Measurements from ENCODE around the gene E4F1.
A peak's percentile ranks its signal among the peaks of the same experiment; 100 is the strongest.

DNA sequence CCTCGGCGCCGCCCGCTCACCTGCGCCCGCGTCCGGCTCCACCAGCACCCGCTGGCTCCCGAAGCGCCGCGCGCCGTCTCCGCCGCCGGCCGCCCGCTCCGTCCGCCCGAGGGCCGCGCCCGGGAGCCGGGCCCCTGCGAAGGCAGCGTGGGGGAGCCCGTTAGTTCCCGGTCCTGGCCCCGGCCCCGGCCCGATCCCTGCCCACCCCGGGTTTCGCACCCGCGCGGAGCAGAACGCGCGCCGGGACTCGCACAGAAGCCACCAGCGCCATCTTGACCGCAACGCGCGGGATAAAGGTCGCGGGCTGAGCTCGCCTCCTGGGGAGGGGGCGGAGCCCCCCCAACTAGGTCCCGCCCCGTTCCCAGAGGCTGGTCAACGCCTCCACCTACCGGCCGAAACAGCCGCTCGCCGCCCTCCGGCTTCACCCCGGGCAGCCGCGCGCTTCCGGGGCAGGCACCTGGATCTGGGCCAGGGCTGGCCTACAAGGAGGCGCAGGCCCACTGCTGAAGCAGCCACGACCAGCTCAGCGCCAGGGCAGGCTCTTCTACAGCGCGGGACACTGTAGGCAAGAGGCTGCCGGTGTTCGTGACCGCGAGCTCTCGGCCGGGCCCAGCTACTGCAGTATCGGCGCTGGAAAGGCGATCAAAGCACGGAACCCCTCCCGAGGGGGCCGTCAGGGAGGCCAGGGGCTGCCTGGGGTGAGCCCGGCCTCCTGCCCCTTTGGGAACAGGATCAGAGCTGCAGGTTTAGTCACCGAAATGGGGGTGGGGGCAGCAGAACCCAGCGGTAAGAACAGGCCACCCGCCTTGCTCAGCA, 28.1 kb downstream of the E4F1 start, which contains the start of gene ECI1:
- TF ChIP-seq EZH2 (IDR thresholded peaks at IDR 0.05; ENCODE audit: low read length, unreplicated experiment) (no peak), CTCF (conservative IDR thresholded peaks at IDR 0.05; ENCODE audit: low read depth, low read length) (peak; percentile 49; the same call in 1 of the 2 replicates)
